IPS DF 6.9 (cell line): ENCODE data around the gene PTX4.

Experiments
- DNase-seq: peaks from one replicate; pipeline ENCODE4 v3.0.0-alpha.2; 2013; ENCODE audit warnings: low read depth, low spot score
- H3K27ac ChIP-seq: one replicate; pipeline ENCODE4 v1.5.1; 2013; ENCODE audit warnings: low read length, control low read depth
- H3K27me3 ChIP-seq: 2 replicates; pipeline ENCODE4 v1.6.1; 2013; ENCODE audit warnings: mild to moderate bottlenecking, low read length; ENCODE audit not compliant: control insufficient read depth, insufficient read depth
- H3K36me3 ChIP-seq: 2 replicates; pipeline ENCODE4 v1.6.1; 2013; ENCODE audit warnings: low read length; ENCODE audit not compliant: control insufficient read depth, insufficient read depth
- H3K4me1 ChIP-seq: 2 replicates; pipeline ENCODE4 v1.6.1; 2013; ENCODE audit warnings: low read length; ENCODE audit not compliant: control insufficient read depth, insufficient read depth
- H3K4me3 ChIP-seq: 2 replicates; pipeline ENCODE4 v1.5.1; 2013; ENCODE audit warnings: mild to moderate bottlenecking, low read length
- H3K9me3 ChIP-seq: 2 replicates; pipeline ENCODE4 v1.6.1; 2013; ENCODE audit warnings: low read length, inconsistent platforms; ENCODE audit not compliant: control insufficient read depth, insufficient read depth
- WGBS: extraction: QIAGEN DNeasy Blood & Tissue Kit; methylation state at CpG from one replicate; pipeline ENCODE4 v1.1.7; 2013; ENCODE audit warnings: mixed read lengths, missing lambda C conversion rate; ENCODE audit not compliant: insufficient read length, insufficient coverage; 5-methylcytosine and 5-hydroxymethylcytosine counted together

PTX4 gene, protein sequence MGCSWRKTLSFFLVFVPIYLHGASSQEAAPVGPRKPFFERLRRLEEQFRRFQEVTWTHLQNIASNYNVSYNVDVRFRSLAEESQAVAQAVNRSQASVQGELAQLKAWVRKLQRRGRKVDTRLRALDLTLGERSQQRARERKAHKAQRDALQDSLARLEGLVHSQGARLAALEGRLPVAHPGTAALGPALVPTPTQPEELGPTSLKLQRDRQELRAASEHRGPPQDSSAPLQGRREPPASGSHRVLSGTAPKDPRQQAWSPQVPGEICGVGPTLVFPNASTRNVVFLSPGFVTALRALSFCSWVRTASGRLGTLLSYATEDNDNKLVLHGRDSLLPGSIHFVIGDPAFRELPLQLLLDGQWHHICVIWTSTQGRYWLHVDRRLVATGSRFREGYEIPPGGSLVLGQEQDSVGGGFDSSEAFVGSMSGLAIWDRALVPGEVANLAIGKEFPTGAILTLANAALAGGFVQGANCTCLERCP

DNA sequence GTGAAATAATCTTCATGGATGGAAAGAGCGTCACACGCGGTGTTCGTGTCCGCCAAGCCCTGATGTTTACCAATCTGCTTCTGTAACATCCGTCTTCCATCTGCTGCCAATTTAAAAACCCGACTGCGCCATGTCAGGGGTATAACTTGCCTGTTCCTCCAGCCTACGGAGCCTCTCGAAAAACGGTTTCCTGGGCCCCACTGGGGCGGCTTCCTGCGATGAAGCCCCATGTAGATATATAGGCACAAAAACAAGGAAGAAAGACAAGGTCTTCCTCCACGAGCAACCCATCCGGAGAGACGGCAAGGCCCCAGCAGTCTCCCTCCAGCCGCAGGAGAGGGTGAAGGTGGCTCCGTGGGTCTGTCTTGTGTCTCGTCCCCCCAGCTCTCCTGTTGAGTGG lies at the start of gene PTX4:
Gene PTX4, minus strand, starts transcription at position 326 of the 400 bp plus-strand sequence. Its CDS starts 35 bp downstream, at position 291.
- no CpG with 5 or more reads among the region's 19 CpGs for WGBS
- H3K4me1 ChIP-seq: no peaks in the 10 kb centered on the region
- no peak within 1 kb of the TSS for H3K27ac ChIP-seq
- no peak within 1 kb of the TSS for H3K4me3 ChIP-seq
- H3K36me3 ChIP-seq: no peaks in the 10 kb centered on the region; the same call in 1 of the 2 replicates
- no peaks in the 10 kb centered on the region for H3K9me3 ChIP-seq
- no peaks in the 10 kb centered on the region for H3K27me3 ChIP-seq
- no peak for DNase-seq

GRCh38 chr16:1537763-1538289 lies 49.1 kb upstream of the PTX4 start:
- Histone ChIP-seq H3K4me1 (no peaks in the 10 kb centered on the region), H3K27me3 (no peaks in the 10 kb centered on the region), H3K9me3 (no peaks in the 10 kb centered on the region), H3K27ac (no peak overlapping the region), H3K4me3 (no peak overlapping the region), H3K36me3 (no peaks in the 10 kb centered on the region; the same call in 1 of the 2 replicates)
- no CpG with 5 or more reads among the region's 26 CpGs for WGBS
- no peak for DNase-seq

DNA sequence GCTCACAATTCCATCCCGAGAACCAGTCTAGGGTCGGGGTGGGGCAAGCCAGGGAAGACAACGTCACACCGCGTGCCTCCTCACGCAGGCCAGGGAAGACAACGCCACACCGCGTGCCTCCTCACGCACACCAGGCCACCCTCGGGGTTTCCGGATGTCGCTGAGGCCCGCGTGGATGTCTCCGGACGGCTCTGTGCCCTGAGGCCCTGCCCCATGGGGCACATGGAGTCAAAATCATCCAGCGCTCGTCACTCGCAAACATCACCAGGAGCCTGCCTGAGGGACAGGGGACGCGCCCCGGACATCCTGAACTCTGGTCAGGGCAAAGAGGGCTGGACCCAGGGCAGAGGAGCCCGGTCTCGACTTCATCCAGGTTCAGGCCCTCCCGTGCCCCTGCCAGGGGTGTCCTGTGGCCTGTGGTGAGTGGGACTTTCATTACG lies 48.4 kb upstream of the PTX4 start:
- WGBS: no CpG with 5 or more reads among the region's 27 CpGs
- no peak overlapping the region for H3K27ac ChIP-seq
- no peaks in the 10 kb centered on the region for H3K27me3 ChIP-seq
- H3K36me3 ChIP-seq: no peaks in the 10 kb centered on the region; the same call in 1 of the 2 replicates
- H3K4me1 ChIP-seq: no peaks in the 10 kb centered on the region
- no peak for DNase-seq
- H3K9me3 ChIP-seq: no peaks in the 10 kb centered on the region
- no peak overlapping the region for H3K4me3 ChIP-seq

DNA sequence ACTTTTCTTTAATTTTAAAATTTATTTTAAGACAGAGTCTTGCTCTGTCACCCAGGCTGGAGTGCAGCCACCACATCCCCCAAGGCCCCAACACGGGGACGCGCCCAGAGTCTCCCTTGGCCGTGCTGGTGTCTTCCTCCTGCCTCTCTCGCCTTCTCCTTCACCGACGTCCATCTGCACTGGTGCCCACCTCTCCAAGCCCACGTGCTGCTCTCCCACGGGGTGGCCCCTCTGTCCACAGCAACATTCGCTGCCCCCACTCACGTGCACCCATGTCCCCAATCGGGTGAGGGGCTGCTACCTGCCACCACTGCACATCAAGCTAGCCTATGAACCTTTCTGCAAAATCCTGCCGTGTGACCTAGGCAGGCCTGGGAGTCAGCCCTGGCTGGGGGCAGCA lies 47.9 kb upstream of the PTX4 start:
- H3K4me1 ChIP-seq: no peaks in the 10 kb centered on the region
- H3K4me3 ChIP-seq: no peak overlapping the region
- no CpG with 5 or more reads among the region's 13 CpGs for WGBS
- H3K36me3 ChIP-seq: no peaks in the 10 kb centered on the region; the same call in 1 of the 2 replicates
- no peak for DNase-seq
- H3K27me3 ChIP-seq: no peaks in the 10 kb centered on the region
- H3K9me3 ChIP-seq: no peaks in the 10 kb centered on the region
- H3K27ac ChIP-seq: no peak overlapping the region

DNA sequence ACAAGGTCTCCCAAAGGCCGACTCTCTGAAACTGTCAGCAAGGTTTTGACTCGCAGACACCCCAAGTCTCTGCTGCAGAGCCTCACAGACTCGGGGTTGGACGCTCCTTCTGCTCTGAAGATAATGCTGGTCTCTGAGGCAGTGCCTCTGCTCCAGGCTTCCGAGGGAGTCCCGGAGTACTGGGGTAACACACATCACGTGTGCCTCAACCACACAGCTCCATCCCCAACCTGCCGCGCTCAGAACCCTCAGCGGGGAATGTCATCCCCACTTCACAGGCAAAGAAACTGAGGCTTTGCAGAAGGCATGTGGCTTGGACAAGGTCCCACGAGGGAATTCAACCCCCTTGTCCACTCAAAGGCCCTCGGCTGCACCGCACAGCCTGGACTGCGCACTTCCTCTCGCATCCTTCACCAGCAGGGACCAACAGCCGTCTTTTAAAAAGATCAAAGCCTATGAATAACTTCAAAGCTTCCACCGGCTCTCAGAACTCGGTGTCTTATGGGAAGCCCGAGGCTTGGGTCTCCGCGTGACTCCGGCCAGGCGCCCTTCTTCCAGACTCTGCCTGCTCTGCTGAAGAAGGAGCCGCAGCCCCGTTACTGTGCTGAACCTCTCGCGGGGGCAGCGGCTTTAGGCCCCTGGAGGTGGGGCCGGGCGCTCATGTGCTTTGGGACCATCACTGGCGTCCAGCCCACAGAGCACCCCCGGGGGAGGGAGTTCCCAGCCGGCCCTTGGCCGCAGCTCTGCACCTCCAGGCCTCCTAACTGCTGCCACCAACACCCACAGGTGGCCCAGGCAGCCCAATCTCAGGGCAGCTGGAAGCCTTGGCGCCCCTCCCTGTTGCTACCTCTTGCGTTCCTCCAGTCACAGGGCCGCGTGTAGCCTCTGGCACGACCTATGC lies 46.9 kb upstream of the PTX4 start:
- H3K4me3 ChIP-seq: no peak overlapping the region
- H3K27me3 ChIP-seq: no peaks in the 10 kb centered on the region
- H3K4me1 ChIP-seq: no peaks in the 10 kb centered on the region
- H3K9me3 ChIP-seq: no peaks in the 10 kb centered on the region
- WGBS: no CpG with 5 or more reads among the region's 39 CpGs
- no peaks in the 10 kb centered on the region; the same call in 1 of the 2 replicates for H3K36me3 ChIP-seq
- no peak for DNase-seq
- no peak overlapping the region for H3K27ac ChIP-seq

GRCh38 chr16:1534021-1535020 lies 45.6 kb upstream of the PTX4 start:
- H3K9me3 ChIP-seq: no peaks in the 10 kb centered on the region
- no peak overlapping the region for H3K27ac ChIP-seq
- no CpG with 5 or more reads among the region's 57 CpGs for WGBS
- no peak overlapping the region for H3K4me3 ChIP-seq
- no peaks in the 10 kb centered on the region for H3K4me1 ChIP-seq
- no peaks in the 10 kb centered on the region for H3K27me3 ChIP-seq
- no peak for DNase-seq
- no peaks in the 10 kb centered on the region; the same call in 1 of the 2 replicates for H3K36me3 ChIP-seq

GRCh38 chr16:1533443-1533951 lies 44.8 kb upstream of the PTX4 start, which contains the start of gene TMEM204:
Gene TMEM204, plus strand, starts transcription at chr16:1533666. Its CDS starts 610 bp downstream, at chr16:1534276.
- Histone ChIP-seq H3K27me3 (no peaks in the 10 kb centered on the region), H3K4me1 (no peaks in the 10 kb centered on the region), H3K27ac (no peak within 1 kb of the TSS), H3K36me3 (no peaks in the 10 kb centered on the region; the same call in 1 of the 2 replicates), H3K9me3 (no peaks in the 10 kb centered on the region), H3K4me3 (no peak within 1 kb of the TSS)
- no peak for DNase-seq
- no CpG with 5 or more reads among the region's 27 CpGs for WGBS

DNA sequence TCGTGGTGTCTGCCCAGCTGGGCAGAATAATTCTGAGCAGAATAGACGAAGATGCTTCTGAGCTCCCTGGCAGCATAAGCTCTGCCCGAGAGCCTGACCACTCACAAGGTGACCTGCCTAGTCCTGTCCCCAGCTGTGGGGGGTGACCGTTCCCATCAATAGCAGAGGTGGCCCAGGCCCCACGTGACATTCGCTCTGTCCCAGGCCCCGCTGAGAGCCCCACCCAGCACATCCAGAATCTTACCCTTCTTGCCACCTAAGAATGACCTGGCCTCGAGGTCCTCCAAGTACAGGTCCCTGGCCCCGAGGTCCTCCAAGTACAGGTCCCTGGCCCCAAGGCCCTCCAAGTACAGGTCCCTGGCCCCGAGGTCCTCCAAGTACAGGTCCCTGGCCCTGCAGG lies 44.0 kb upstream of the PTX4 start:
- no CpG with 5 or more reads among the region's 10 CpGs for WGBS
- H3K4me3 ChIP-seq: no peak overlapping the region
- H3K27ac ChIP-seq: no peak overlapping the region
- H3K36me3 ChIP-seq: no peaks in the 10 kb centered on the region; the same call in 1 of the 2 replicates
- no peaks in the 10 kb centered on the region for H3K9me3 ChIP-seq
- H3K27me3 ChIP-seq: no peaks in the 10 kb centered on the region
- no peak for DNase-seq
- no peaks in the 10 kb centered on the region for H3K4me1 ChIP-seq

GRCh38 chr16:1532081-1532760 lies 43.5 kb upstream of the PTX4 start:
- Histone ChIP-seq H3K9me3 (no peaks in the 10 kb centered on the region), H3K36me3 (no peaks in the 10 kb centered on the region; the same call in 1 of the 2 replicates), H3K27me3 (no peaks in the 10 kb centered on the region), H3K4me1 (no peaks in the 10 kb centered on the region), H3K27ac (no peak overlapping the region), H3K4me3 (no peak overlapping the region)
- no peak for DNase-seq
- no CpG with 5 or more reads among the region's 28 CpGs for WGBS
